CD14-positive monocyte (primary cell): ENCODE data around the gene CASP3. TPM values are rescaled to one million over a fixed set of nuclear protein-coding genes. Genes with fewer than 3 reads are reported as not detected.

Experiments used
- DNase-seq, 3 donors: peaks; one replicate each; pipeline ENCODE4 v3.0.0-alpha.2; 2011 to 2022
- H2AFZ ChIP-seq: 2 replicates; pipeline ENCODE4 v1.6.0; 2012; ENCODE audit warnings: mild to moderate bottlenecking, low read depth, low read length, inconsistent platforms; ENCODE audit not compliant: insufficient read depth, poor library complexity, severe bottlenecking
- H3K27ac ChIP-seq, 2 donors: 1 replicate in 1 of 2; 2 replicates in 1 of 2; pipeline ENCODE4 v1.5.1; 2012 to 2013; ENCODE audit warnings: low read length in 2 of 2, control low read depth in 1 of 2, inconsistent platforms in 1 of 2, low read depth in 1 of 2, mild to moderate bottlenecking in 1 of 2
- H3K27me3 ChIP-seq, 2 donors: one replicate each; pipeline versions ENCODE4 v1.6.0 to v1.6.1; 2011 to 2013; ENCODE audit warnings: low read length in 2 of 2; ENCODE audit not compliant: control insufficient read depth in 2 of 2, insufficient read depth in 2 of 2
- H3K36me3 ChIP-seq, 2 donors: replicated peaks in 1 of 2; 1 replicate in 1 of 2; 2 replicates in 1 of 2; pipeline versions ENCODE4 v1.5.1 to v1.6.1; 2012 to 2013; ENCODE audit warnings: low read length in 2 of 2, control low read depth in 1 of 2, inconsistent platforms in 1 of 2, mild to moderate bottlenecking in 1 of 2; ENCODE audit not compliant: insufficient read depth in 2 of 2, control insufficient read depth in 1 of 2
- H3K4me1 ChIP-seq, 2 donors: 1 replicate in 1 of 2; 2 replicates in 1 of 2; pipeline versions ENCODE4 v1.5.1 to v1.6.1; 2012 to 2013; ENCODE audit warnings: low read length in 2 of 2, control low read depth in 1 of 2, inconsistent platforms in 1 of 2, mild to moderate bottlenecking in 1 of 2, moderate library complexity in 1 of 2; ENCODE audit not compliant: insufficient read depth in 2 of 2, control insufficient read depth in 1 of 2
- H3K4me2 ChIP-seq: replicated peaks from 2 replicates; pipeline ENCODE3; 2012; ENCODE audit warnings: low read length, moderate library complexity, mild to moderate bottlenecking; ENCODE audit not compliant: poor library complexity, severe bottlenecking; ENCODE audit errors: extremely low read depth
- H3K4me3 ChIP-seq, 3 experiments: fragments of 200-600 bp in 1 of 3; sonication (generic) in 1 of 3; replicated peaks in 1 of 3; 1 replicate in 2 of 3; 2 replicates in 1 of 3; pipeline ENCODE4 v1.5.1; 2011 to 2013; ENCODE audit warnings: low read length in 3 of 3, mild to moderate bottlenecking in 3 of 3, control low read depth in 2 of 3, low read depth in 2 of 3, inconsistent platforms in 1 of 3, moderate library complexity in 1 of 3
- H3K79me2 ChIP-seq: 2 replicates; pipeline ENCODE4 v1.6.0; 2012; ENCODE audit warnings: mild to moderate bottlenecking, control low read depth, inconsistent platforms, low read length, moderate library complexity; ENCODE audit not compliant: insufficient read depth
- H3K9ac ChIP-seq: 2 replicates; pipeline ENCODE4 v1.6.0; 2017; ENCODE audit warnings: low read length, mild to moderate bottlenecking; ENCODE audit not compliant: insufficient read depth, poor library complexity, severe bottlenecking
- H3K9me3 ChIP-seq, 2 donors: replicated peaks in 1 of 2; 1 replicate in 1 of 2; 2 replicates in 1 of 2; pipeline versions ENCODE4 v1.5.1 to v1.6.1; 2012 to 2013; ENCODE audit warnings: low read length in 2 of 2, control low read depth in 1 of 2; ENCODE audit not compliant: control insufficient read depth in 1 of 2, insufficient read depth in 1 of 2
- H4K20me1 ChIP-seq: 2 replicates; pipeline ENCODE4 v1.6.0; 2012; ENCODE audit warnings: mild to moderate bottlenecking, low read length, control low read depth, moderate library complexity; ENCODE audit not compliant: insufficient read depth
- H3K27ac Mint-ChIP-seq, 7 donors: one replicate each; pipeline ENCODE4 v1.8.0; 2020; ENCODE audit warnings: mild to moderate bottlenecking in 7 of 7, mixed read lengths in 7 of 7, moderate library complexity in 6 of 7, inconsistent platforms in 2 of 7
- H3K27me3 Mint-ChIP-seq, 3 donors: one replicate each; pipeline ENCODE4 v1.8.0; 2021 to 2022; ENCODE audit warnings: low read depth in 3 of 3, mild to moderate bottlenecking in 3 of 3, mixed read lengths in 3 of 3, moderate library complexity in 3 of 3, inconsistent platforms in 1 of 3
- H3K36me3 Mint-ChIP-seq, 2 donors: one replicate each; pipeline ENCODE4 v1.8.0; 2020; ENCODE audit warnings: mixed read lengths in 2 of 2, inconsistent platforms in 1 of 2, mild to moderate bottlenecking in 1 of 2
- H3K4me1 Mint-ChIP-seq: one replicate; pipeline ENCODE4 v1.8.0; 2020; ENCODE audit warnings: mild to moderate bottlenecking, mixed read lengths
- H3K4me3 Mint-ChIP-seq, 2 donors: one replicate each; pipeline ENCODE4 v1.8.0; 2020; ENCODE audit warnings: mild to moderate bottlenecking in 2 of 2, mixed read lengths in 2 of 2, moderate library complexity in 1 of 2
- H3K9me3 Mint-ChIP-seq, 7 donors: one replicate each; pipeline ENCODE4 v1.8.0; 2020 to 2022; ENCODE audit warnings: mixed read lengths in 7 of 7, mild to moderate bottlenecking in 6 of 7, moderate library complexity in 6 of 7, inconsistent platforms in 2 of 7
- CTCF ChIP-seq: fragments of 200-600 bp; IDR thresholded peaks from one replicate; pipeline ENCODE4 v1.8.0; 2022; ENCODE audit warnings: antibody characterized with exemption, mild to moderate bottlenecking
- WGBS: methylation state at CpG from one replicate; pipeline ENCODE4 v1.1.5; 2013; ENCODE audit warnings: missing lambda C conversion rate; ENCODE audit not compliant: insufficient coverage; 5-methylcytosine and 5-hydroxymethylcytosine counted together
- intact Hi-C, 2 donors: fragments of 100-400 bp; cut with micrococcal nuclease; formaldehyde crosslinking; loops; one replicate each; pipeline versions ENCODE4 v1.15.0 to v1.15.1; 2023
- polyA plus RNA-seq, 3 donors: library from polyadenylated mRNA; depleted of rRNA in 1 of 3; unstranded in 2 of 3; stranded (reverse) in 1 of 3; fragments of 300-500 nt in 2 of 3; fragments of >200 nt in 1 of 3; fragmentation: Illumina TruSeq in 2 of 3; gene quantifications; 1 replicate in 2 of 3; 2 replicates in 1 of 3; pipeline ENCODE4 v1.2.3, GENCODE V29; 2012 to 2021

CASP3 gene
- polyA plus RNA-seq, 3 donors: 6.7 to 11.3 (median 11.1) TPM

- H3K9me3 Mint-ChIP-seq: no peaks in the 10 kb centered on the region
- Histone ChIP-seq H3K79me2 (no peaks in the 10 kb centered on the region), H3K27me3 (no peaks in the 10 kb centered on the region), H4K20me1 (no peaks in the 10 kb centered on the region), H3K27ac (peak overlapping the region; percentile 54 to 77), H3K4me1 (peaks cover 24% of the 10 kb centered on the region in 2 donors), H2AFZ (peak overlapping the region; percentile 66), H3K4me2 (peak overlapping the region; percentile 56), H3K9me3 (no peaks in the 10 kb centered on the region), H3K4me3 (peak overlapping the region in 1 of 3 experiments; percentile 53), H3K9ac (peak overlapping the region; percentile 2), H3K36me3 (no peaks in the 10 kb centered on the region)
- DNase-seq: peak; percentile 59 to 67 (median 60)
- H3K36me3 Mint-ChIP-seq: peaks cover 17 to 20% of the 10 kb centered on the region in 2 donors
- WGBS: 5% methylated on average over 4 of the region's 5 CpGs
- H3K4me1 Mint-ChIP-seq: peaks cover 29% of the 10 kb centered on the region
- peak overlapping the region; percentile 49 to 93 (median 85) for H3K27ac Mint-ChIP-seq
- H3K4me3 Mint-ChIP-seq: peak overlapping the region; percentile 47 to 72
- no peak for TF ChIP-seq CTCF
- H3K27me3 Mint-ChIP-seq: no peaks in the 10 kb centered on the region
- intact Hi-C loops: no loop called here
Measured at GRCh38 chr4:184684491-184685189, 35.4 kb upstream of the CASP3 start.

GRCh38 chr4:184681916-184682315 is 32.7 kb upstream of the CASP3 start:
- no peaks in the 10 kb centered on the region for H3K27me3 Mint-ChIP-seq

More at GRCh38 chr4:184681916-184682315, 32.7 kb upstream of the CASP3 start:
- Mint-ChIP-seq H3K27ac (peak overlapping the region in 1 of 7 donors; percentile 42), H3K36me3 (peaks cover 8 to 10% of the 10 kb centered on the region in 2 donors), H3K4me3 (no peak overlapping the region), H3K4me1 (peaks cover 26% of the 10 kb centered on the region), H3K9me3 (peaks cover 0 to 1% (median 0%) of the 10 kb centered on the region in 7 donors)
- no peak overlapping the region for H3K9ac ChIP-seq
- H3K79me2 ChIP-seq: no peaks in the 10 kb centered on the region
- WGBS: no CpG with 5 or more reads among the region's 1 CpG
- H3K4me2 ChIP-seq: no peak overlapping the region
- DNase-seq: no peak
- H3K4me1 ChIP-seq: peaks cover 24% of the 10 kb centered on the region in 2 donors
- intact Hi-C loops: no loop called here
- no peak for TF ChIP-seq CTCF
- no peak overlapping the region for H2AFZ ChIP-seq
- no peak overlapping the region for H3K4me3 ChIP-seq
- no peaks in the 10 kb centered on the region for H3K36me3 ChIP-seq
- H4K20me1 ChIP-seq: no peaks in the 10 kb centered on the region
- H3K27ac ChIP-seq: no peak overlapping the region
- no peaks in the 10 kb centered on the region for H3K27me3 ChIP-seq
- no peaks in the 10 kb centered on the region for H3K9me3 ChIP-seq
